Tibial nerve (tissue), 3 donors: ENCODE results near the gene SMG6.

Experiments
- CTCF ChIP-seq, 5 experiments: fragments of 200-600 bp in 3 of 5; fragments of 450-650 bp in 2 of 5; sonication (generic) in 3 of 5; IDR thresholded peaks; one replicate each; pipeline ENCODE4 v1.5.1; 2016 to 2019; ENCODE audit warnings: antibody characterized with exemption in 5 of 5, mild to moderate bottlenecking in 3 of 5, moderate library complexity in 2 of 5
- POLR2A ChIP-seq, 2 donors: fragments of 450-650 bp; IDR thresholded peaks; one replicate each; pipeline ENCODE4 v1.6.1; 2017; ENCODE audit warnings: antibody characterized with exemption in 2 of 2, mild to moderate bottlenecking in 2 of 2, moderate library complexity in 2 of 2

- peak; percentile 44 to 73 for TF ChIP-seq POLR2A (IDR thresholded peaks at IDR 0.05)
- peak; percentile 92 to 99 (median 98) for TF ChIP-seq CTCF (IDR thresholded peaks at IDR 0.05)
Measured at GRCh38 chr17:2054512-2055291, 248.9 kb downstream of the SMG6 start, which contains the start of gene HIC1.
